HG02610 (cell line): ENCODE data around the gene CC2D2B.
A peak's percentile ranks its signal among the peaks of the same experiment; 100 is the strongest.

ENCODE experiments used
- ATAC-seq: cut with Tn5 transposase; IDR thresholded peaks from one replicate; pipeline ENCODE4 v1.9.1; 2021; ENCODE audit warnings: mild to moderate bottlenecking, moderate library complexity; ENCODE audit not compliant: unreplicated experiment

Gene CC2D2B

DNA sequence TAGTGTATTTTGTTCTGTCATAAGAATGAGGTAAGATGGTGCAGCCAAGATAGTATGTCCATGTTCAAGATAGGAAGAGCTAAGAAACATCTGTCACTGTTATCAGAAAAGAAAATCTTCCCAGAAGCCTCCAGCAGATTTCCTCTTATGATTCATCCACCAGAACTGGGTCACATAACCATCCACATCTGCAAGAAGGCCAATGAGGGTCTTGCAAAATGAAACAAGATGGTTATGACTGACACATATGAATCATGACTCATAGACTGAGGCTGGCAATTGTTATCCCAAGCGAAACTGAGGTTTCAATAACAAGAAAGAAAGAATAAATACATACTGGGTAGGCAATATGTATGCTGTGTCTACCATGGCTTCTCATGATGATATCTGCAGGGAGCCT is 165.9 kb downstream of the CC2D2B start:
- ATAC-seq, result peak; percentile 82

DNA sequence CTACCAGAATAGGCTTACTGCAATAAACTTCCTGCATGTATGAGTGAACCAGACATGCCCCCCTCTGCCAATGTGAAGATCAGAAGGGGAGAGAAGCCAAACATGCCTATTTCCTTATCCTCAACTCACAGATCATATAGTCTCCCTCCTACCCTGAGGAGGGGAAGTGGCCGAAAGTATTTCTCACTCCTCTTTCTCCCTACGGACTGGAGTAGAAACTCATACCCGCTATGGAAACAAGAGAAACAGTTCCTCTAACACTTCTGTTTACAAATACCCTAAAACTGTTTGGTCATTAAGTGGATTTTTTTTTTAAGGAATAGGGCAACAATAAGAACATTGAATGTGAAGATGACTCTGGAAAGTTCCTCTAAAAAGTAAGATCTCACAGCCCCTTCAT is 167.0 kb downstream of the CC2D2B start:
- no peak for ATAC-seq

DNA sequence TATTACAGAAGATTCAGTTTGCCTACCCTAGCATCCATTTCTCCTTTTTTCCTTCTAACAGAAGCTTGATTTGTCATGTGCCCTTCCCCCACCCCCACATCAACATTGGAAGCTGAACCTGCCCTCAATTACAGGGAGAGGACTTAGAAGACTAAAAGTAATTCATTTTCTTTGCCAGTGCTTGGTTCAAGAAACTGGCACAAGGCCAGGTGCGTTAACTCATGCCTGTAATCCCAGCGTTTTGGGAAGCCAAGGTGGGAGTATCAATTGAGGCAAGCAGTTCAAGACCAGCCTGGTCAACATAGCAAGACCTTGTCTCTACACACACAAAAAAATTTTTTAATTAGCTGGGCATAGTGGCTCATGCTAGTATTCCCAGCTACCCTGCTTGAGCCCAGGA is 168.2 kb downstream of the CC2D2B start:
- ATAC-seq, result no peak

DNA sequence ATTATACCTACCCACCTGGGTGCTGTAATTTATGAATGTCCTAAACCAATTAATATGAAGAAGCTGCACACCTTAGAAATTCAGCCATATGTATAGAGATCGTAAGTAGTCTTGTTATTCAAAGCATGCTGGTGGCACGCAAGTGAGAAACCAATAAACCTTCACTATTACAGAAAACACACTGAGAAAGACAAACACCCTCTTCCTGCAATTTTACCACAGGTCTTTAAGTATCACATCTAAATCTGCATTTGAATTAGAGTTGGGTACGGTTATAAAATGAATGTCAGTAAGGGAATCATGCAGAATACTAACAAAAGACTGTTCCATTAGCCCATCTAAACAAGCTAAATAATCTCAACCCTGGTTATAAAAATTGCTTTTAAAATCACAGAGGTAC is 169.4 kb downstream of the CC2D2B start:
- no peak for ATAC-seq

DNA sequence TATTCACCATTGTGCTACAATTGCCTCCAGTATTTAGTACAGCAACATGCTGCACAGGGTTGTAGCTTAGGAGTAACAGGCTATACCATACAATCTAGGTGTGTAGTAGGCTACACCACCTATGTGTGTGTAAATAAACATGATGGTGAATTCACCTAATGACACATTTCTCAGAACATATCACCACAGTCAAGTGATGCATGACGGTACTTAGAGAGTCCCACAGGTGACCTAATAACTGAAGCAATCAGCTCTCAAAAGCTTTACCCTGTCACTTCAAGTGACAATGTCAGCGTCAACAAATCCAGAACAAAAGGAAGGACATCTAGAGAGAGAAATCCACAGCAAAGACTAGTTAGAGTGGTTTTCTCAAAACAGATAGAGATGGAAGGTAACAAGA is 174.4 kb downstream of the CC2D2B start:
- no peak for ATAC-seq
